MM.1S (cell line): Measurements from ENCODE around the gene FECH.

Experiments
- DNase-seq: peaks from one replicate; pipeline ENCODE4 v3.0.0-alpha.2; 2015
- H2AFZ ChIP-seq: fragments of 300-600 bp; sonication (generic); 2 replicates; pipeline ENCODE4 v1.6.0; 2016; ENCODE audit warnings: antibody characterized with exemption, low read length
- H3F3A ChIP-seq: fragments of 300-600 bp; sonication (generic); 2 replicates; pipeline ENCODE4 v1.6.1; 2016; ENCODE audit warnings: mild to moderate bottlenecking, antibody characterized with exemption, low read length, moderate library complexity, mixed read lengths; ENCODE audit not compliant: insufficient read depth
- H3K27ac ChIP-seq: fragments of 300-600 bp; sonication (generic); 2 replicates; pipeline ENCODE4 v1.5.1; 2016; ENCODE audit warnings: mild to moderate bottlenecking, low read length
- H3K27me3 ChIP-seq: fragments of 300-600 bp; sonication (generic); replicated peaks from 2 replicates; pipeline ENCODE4 v1.6.0; 2016; ENCODE audit warnings: low read length; ENCODE audit not compliant: insufficient read depth
- H3K36me3 ChIP-seq: fragments of 300-600 bp; sonication (generic); replicated peaks from 2 replicates; pipeline ENCODE4 v1.6.1; 2016; ENCODE audit warnings: mild to moderate bottlenecking, low read length, mixed read lengths; ENCODE audit not compliant: insufficient read depth
- H3K4me1 ChIP-seq: fragments of 300-600 bp; sonication (generic); 2 replicates; pipeline ENCODE4 v1.6.1; 2016; ENCODE audit warnings: low read length, mixed read lengths
- H3K4me2 ChIP-seq: fragments of 300-600 bp; sonication (generic); 2 replicates; pipeline ENCODE4 v1.6.0; 2016; ENCODE audit warnings: low read depth, low read length
- H3K4me3 ChIP-seq: fragments of 300-600 bp; sonication (generic); 2 replicates; pipeline ENCODE4 v1.5.1; 2016; ENCODE audit warnings: low read length, mixed read lengths
- H3K79me2 ChIP-seq: fragments of 300-600 bp; sonication (generic); 2 replicates; pipeline ENCODE4 v1.6.1; 2016; ENCODE audit warnings: mixed run types, low read length, mixed read lengths
- H3K9ac ChIP-seq: fragments of 300-600 bp; sonication (generic); 2 replicates; pipeline ENCODE4 v1.6.1; 2016; ENCODE audit warnings: low read length, mixed read lengths
- H3K9me2 ChIP-seq: fragments of 300-600 bp; sonication (generic); replicated peaks from 2 replicates; pipeline ENCODE4 v1.6.1; 2016; ENCODE audit warnings: mild to moderate bottlenecking, low read length, mixed read lengths; ENCODE audit not compliant: insufficient read depth
- H3K9me3 ChIP-seq: fragments of 300-600 bp; sonication (generic); replicated peaks from 2 replicates; pipeline ENCODE4 v1.6.1; 2016; ENCODE audit warnings: mild to moderate bottlenecking, low read length, mixed read lengths; ENCODE audit not compliant: insufficient read depth
- H4K20me1 ChIP-seq: fragments of 300-600 bp; sonication (generic); 2 replicates; pipeline ENCODE4 v1.6.1; 2016; ENCODE audit warnings: mild to moderate bottlenecking, low read length, moderate library complexity, mixed read lengths; ENCODE audit not compliant: insufficient read depth
- CTCF ChIP-seq: fragments of 300-600 bp; sonication (generic); IDR thresholded peaks from 2 replicates; pipeline ENCODE4 v1.5.1; 2016; ENCODE audit warnings: antibody characterized with exemption, low read length, mixed read lengths
- EZH2 ChIP-seq: fragments of 300-600 bp; sonication (generic); optimal IDR thresholded peaks from 2 replicates; pipeline ENCODE3; 2017; ENCODE audit warnings: low read depth, mild to moderate bottlenecking, antibody characterized with exemption, low read length, mixed read lengths
- EZH2phosphoT487 ChIP-seq: fragments of 300-600 bp; sonication (generic); IDR thresholded peaks from 2 replicates; pipeline ENCODE4 v1.6.1; 2018; ENCODE audit warnings: antibody characterized with exemption, low read length

FECH gene

GRCh38 chr18:57559314-57559713, 27.2 kb downstream of the FECH start:
- Histone ChIP-seq H3K4me3 (no peak overlapping the region), H3K4me2 (no peak overlapping the region), H2AFZ (no peak overlapping the region), H3K9me3 (no peaks in the 10 kb centered on the region), H3K36me3 (no peaks in the 10 kb centered on the region), H3K9me2 (no peaks in the 10 kb centered on the region), H3K27ac (no peak overlapping the region), H3K9ac (no peak overlapping the region), H4K20me1 (no peaks in the 10 kb centered on the region), H3F3A (peaks cover 9% of the 10 kb centered on the region; the same call in 1 of the 2 replicates), H3K4me1 (peaks cover 7% of the 10 kb centered on the region), H3K79me2 (no peaks in the 10 kb centered on the region), H3K27me3 (no peaks in the 10 kb centered on the region)
- DNase-seq: no peak
- TF ChIP-seq EZH2phosphoT487 (no peak), EZH2 (no peak), CTCF (no peak)

GRCh38 chr18:57555134-57555533, 31.4 kb downstream of the FECH start:
- no peaks in the 10 kb centered on the region for H3K9me2 ChIP-seq
- no peaks in the 10 kb centered on the region for H4K20me1 ChIP-seq
- no peaks in the 10 kb centered on the region for H3K4me1 ChIP-seq
- no peaks in the 10 kb centered on the region for H3K36me3 ChIP-seq
- no peak for TF ChIP-seq EZH2phosphoT487
- no peak overlapping the region for H3K4me2 ChIP-seq
- no peak for DNase-seq
- H3K27ac ChIP-seq: no peak overlapping the region
- H2AFZ ChIP-seq: no peak overlapping the region
- H3K79me2 ChIP-seq: no peaks in the 10 kb centered on the region
- no peaks in the 10 kb centered on the region for H3K9me3 ChIP-seq
- H3K4me3 ChIP-seq: no peak overlapping the region
- no peaks in the 10 kb centered on the region for H3F3A ChIP-seq
- H3K27me3 ChIP-seq: no peaks in the 10 kb centered on the region
- no peak overlapping the region for H3K9ac ChIP-seq

- Histone ChIP-seq H3K9ac (no peak overlapping the region), H3K79me2 (no peaks in the 10 kb centered on the region), H3F3A (peaks cover 8% of the 10 kb centered on the region), H3K9me3 (no peaks in the 10 kb centered on the region), H3K4me1 (peaks cover 9% of the 10 kb centered on the region), H2AFZ (no peak overlapping the region), H3K9me2 (no peaks in the 10 kb centered on the region), H3K27ac (no peak overlapping the region), H4K20me1 (no peaks in the 10 kb centered on the region), H3K36me3 (no peaks in the 10 kb centered on the region), H3K4me3 (no peak overlapping the region), H3K4me2 (no peak overlapping the region), H3K27me3 (no peaks in the 10 kb centered on the region)
- no peak for DNase-seq
- TF ChIP-seq CTCF (no peak), EZH2phosphoT487 (no peak), EZH2 (no peak)
Observed at GRCh38 chr18:57550510-57550909, 36.0 kb downstream of the FECH start.

GRCh38 chr18:57547260-57547659, 39.2 kb downstream of the FECH start:
- H3K36me3 ChIP-seq: no peaks in the 10 kb centered on the region
- no peak overlapping the region for H2AFZ ChIP-seq
- no peaks in the 10 kb centered on the region for H3K27me3 ChIP-seq
- peaks cover 20% of the 10 kb centered on the region for H3K4me1 ChIP-seq
- H3K4me3 ChIP-seq: no peak overlapping the region
- no peak for DNase-seq
- no peak overlapping the region for H3K9ac ChIP-seq
- no peaks in the 10 kb centered on the region for H3K79me2 ChIP-seq
- no peaks in the 10 kb centered on the region for H4K20me1 ChIP-seq
- no peak for TF ChIP-seq EZH2phosphoT487
- no peak for TF ChIP-seq CTCF
- no peak for TF ChIP-seq EZH2
- no peak overlapping the region for H3K4me2 ChIP-seq
- H3K9me2 ChIP-seq: no peaks in the 10 kb centered on the region
- no peak overlapping the region for H3K27ac ChIP-seq
- H3K9me3 ChIP-seq: no peaks in the 10 kb centered on the region
- peaks cover 17% of the 10 kb centered on the region for H3F3A ChIP-seq
